DND-41 (cell line): ENCODE data around the gene COMMD4.

ENCODE experiments used
- ATAC-seq: fragments of 200-7000 bp; cut with Tn5 transposase; 3 replicates; pipeline ENCODE4 v1.9.1; 2021; ENCODE audit warnings: low read depth; ENCODE audit not compliant: insufficient read depth
- DNase-seq: peaks from one replicate; pipeline ENCODE4 v3.0.0-alpha.2; 2020
- H2AFZ ChIP-seq: 2 replicates; pipeline ENCODE4 v1.6.0; 2012; ENCODE audit warnings: low read depth, low read length
- H3K27ac ChIP-seq: 2 replicates; pipeline ENCODE4 v1.5.1; 2012; ENCODE audit warnings: low read length, inconsistent platforms
- H3K27me3 ChIP-seq: fragments of 200-600 bp; sonication (generic); 2 replicates; pipeline ENCODE4 v1.6.0; 2012; ENCODE audit warnings: low read length, mild to moderate bottlenecking, inconsistent platforms; ENCODE audit not compliant: insufficient read depth, poor library complexity
- H3K36me3 ChIP-seq: 2 replicates; pipeline ENCODE4 v1.5.1; 2012; ENCODE audit warnings: low read length, inconsistent platforms; ENCODE audit not compliant: insufficient read depth
- H3K4me1 ChIP-seq: 2 replicates; pipeline ENCODE4 v1.5.1; 2012; ENCODE audit warnings: mild to moderate bottlenecking, low read length; ENCODE audit not compliant: insufficient read depth
- H3K4me2 ChIP-seq: 2 replicates; pipeline ENCODE4 v1.6.0; 2012; ENCODE audit warnings: mild to moderate bottlenecking, moderate library complexity, low read length, inconsistent platforms; ENCODE audit not compliant: insufficient read depth
- H3K4me3 ChIP-seq, 2 experiments: fragments of 200-600 bp in 1 of 2; shearing (Covaris generic) in 1 of 2; 2 replicates each; pipeline ENCODE4 v1.5.1; 2012 to 2016; ENCODE audit warnings: inconsistent platforms in 2 of 2, low read length in 2 of 2, mild to moderate bottlenecking in 2 of 2, low read depth in 1 of 2, moderate library complexity in 1 of 2
- H3K79me2 ChIP-seq: 2 replicates; pipeline ENCODE4 v1.6.0; 2012; ENCODE audit warnings: low read length, inconsistent platforms; ENCODE audit not compliant: insufficient read depth
- H3K9ac ChIP-seq: 2 replicates; pipeline ENCODE4 v1.6.0; 2012; ENCODE audit warnings: low read depth, mild to moderate bottlenecking, inconsistent platforms, low read length, moderate library complexity
- H3K9me3 ChIP-seq: 2 replicates; pipeline ENCODE4 v1.5.1; 2012; ENCODE audit warnings: low read length, moderate library complexity, mild to moderate bottlenecking, inconsistent platforms; ENCODE audit not compliant: insufficient read depth, severe bottlenecking
- H4K20me1 ChIP-seq: 2 replicates; pipeline ENCODE4 v1.6.0; 2012; ENCODE audit warnings: low read length; ENCODE audit not compliant: insufficient read depth
- CTCF ChIP-seq: IDR thresholded peaks from 2 replicates; pipeline ENCODE4 v1.5.1; 2012; ENCODE audit warnings: borderline replicate concordance, low read length, moderate library complexity, mild to moderate bottlenecking; ENCODE audit not compliant: poor library complexity, severe bottlenecking; ENCODE audit errors: extremely low read depth
- EZH2 ChIP-seq: IDR thresholded peaks from 3 replicates; pipeline ENCODE4 v1.6.1; 2012; ENCODE audit warnings: borderline replicate concordance, low read depth, mild to moderate bottlenecking, moderate library complexity, low read length, inconsistent platforms; ENCODE audit not compliant: severe bottlenecking

The COMMD4 gene

GRCh38 chr15:75354454-75354853 is 18.6 kb downstream of the COMMD4 start:
- no peak overlapping the region for H3K4me3 ChIP-seq
- no peaks in the 10 kb centered on the region for H3K27me3 ChIP-seq
- no peaks in the 10 kb centered on the region; the same call in 1 of the 2 replicates for H4K20me1 ChIP-seq
- ATAC-seq (no peak), DNase-seq (no peak)
- H3K9me3 ChIP-seq = peaks cover 2% of the 10 kb centered on the region
- no peak overlapping the region for H2AFZ ChIP-seq
- no peak overlapping the region for H3K9ac ChIP-seq
- H3K79me2 ChIP-seq = no peaks in the 10 kb centered on the region
- no peak for TF ChIP-seq EZH2
- TF ChIP-seq CTCF = no peak
- no peak overlapping the region for H3K27ac ChIP-seq
- peaks cover 26% of the 10 kb centered on the region for H3K36me3 ChIP-seq
- peaks cover 19% of the 10 kb centered on the region for H3K4me1 ChIP-seq
- H3K4me2 ChIP-seq = no peak overlapping the region

GRCh38 chr15:75355369-75355768 is 19.5 kb downstream of the COMMD4 start:
- no peak overlapping the region for H3K9ac ChIP-seq
- ATAC-seq (no peak), DNase-seq (no peak)
- no peaks in the 10 kb centered on the region for H3K79me2 ChIP-seq
- no peaks in the 10 kb centered on the region; the same call in 1 of the 2 replicates for H4K20me1 ChIP-seq
- H2AFZ ChIP-seq = no peak overlapping the region
- no peak for TF ChIP-seq EZH2
- no peaks in the 10 kb centered on the region for H3K27me3 ChIP-seq
- H3K9me3 ChIP-seq = no peaks in the 10 kb centered on the region
- H3K4me3 ChIP-seq = no peak overlapping the region
- no peak overlapping the region for H3K4me2 ChIP-seq
- peaks cover 36% of the 10 kb centered on the region for H3K36me3 ChIP-seq
- no peak overlapping the region for H3K27ac ChIP-seq
- peaks cover 9% of the 10 kb centered on the region for H3K4me1 ChIP-seq

GRCh38 chr15:75356006-75356405 is 20.1 kb downstream of the COMMD4 start:
- Histone ChIP-seq H3K9ac (no peak overlapping the region), H3K9me3 (no peaks in the 10 kb centered on the region), H3K27ac (no peak overlapping the region), H3K79me2 (no peaks in the 10 kb centered on the region), H4K20me1 (no peaks in the 10 kb centered on the region; the same call in 1 of the 2 replicates), H3K27me3 (no peaks in the 10 kb centered on the region), H3K36me3 (peaks cover 41% of the 10 kb centered on the region), H3K4me2 (no peak overlapping the region), H3K4me3 (no peak overlapping the region), H2AFZ (no peak overlapping the region), H3K4me1 (peaks cover 3% of the 10 kb centered on the region; the same call in 1 of the 2 replicates)
- ATAC-seq (no peak), DNase-seq (no peak)
- TF ChIP-seq EZH2 = no peak
- no peak for TF ChIP-seq CTCF

GRCh38 chr15:75356517-75356916 is 20.7 kb downstream of the COMMD4 start:
- Histone ChIP-seq H3K36me3 (peaks cover 46% of the 10 kb centered on the region), H3K27ac (no peak overlapping the region), H3K9ac (no peak overlapping the region), H2AFZ (no peak overlapping the region), H4K20me1 (no peaks in the 10 kb centered on the region; the same call in 1 of the 2 replicates), H3K27me3 (no peaks in the 10 kb centered on the region), H3K4me3 (no peak overlapping the region), H3K4me1 (no peaks in the 10 kb centered on the region), H3K79me2 (no peaks in the 10 kb centered on the region), H3K9me3 (no peaks in the 10 kb centered on the region), H3K4me2 (no peak overlapping the region)
- no peak for DNase-seq
- ATAC-seq = no peak
- no peak for TF ChIP-seq EZH2
